Measurements from ENCODE around the gene SLC34A3.

Gene SLC34A3
- total RNA-seq, result 0.13 to 0.94 reads per million in 2 donors

GRCh38 chr9:137230705-137231371 lies at the start of gene SLC34A3:
Gene SLC34A3 (plus strand): TSS chr9:137230901. CDS start chr9:137231703, 802 bp downstream.
- no peak for DNase-seq

- DNase-seq, result no peak
Observed at GRCh38 chr9:137181680-137182079, 49.0 kb upstream of the SLC34A3 start.

- no peak for DNase-seq
Observed at GRCh38 chr9:137182836-137183235, 47.9 kb upstream of the SLC34A3 start.

- DNase-seq, result no peak
Observed at GRCh38 chr9:137183980-137184595, 46.6 kb upstream of the SLC34A3 start.

GRCh38 chr9:137184881-137185660 lies 45.6 kb upstream of the SLC34A3 start:
- no peak for DNase-seq

GRCh38 chr9:137185921-137186320 lies 44.8 kb upstream of the SLC34A3 start:
- DNase-seq, result no peak

GRCh38 chr9:137186385-137186784 lies 44.3 kb upstream of the SLC34A3 start:
- DNase-seq, result no peak

GRCh38 chr9:137187386-137187785 lies 43.3 kb upstream of the SLC34A3 start:
- DNase-seq, result no peak

- DNase-seq, result no peak
Observed at GRCh38 chr9:137188086-137188489, 42.6 kb upstream of the SLC34A3 start.

- peak; percentile 84 to 94 (median 87) for DNase-seq
Observed at GRCh38 chr9:137188490-137189296, 42.0 kb upstream of the SLC34A3 start, which contains the start of the genes ANAPC2 and SSNA1. Gene ANAPC2 (minus strand): TSS chr9:137188560. CDS start chr9:137188532, 28 bp downstream. Gene SSNA1 (plus strand): TSS chr9:137188676. CDS start chr9:137188727, 51 bp downstream.

- no peak for DNase-seq
Observed at GRCh38 chr9:137189297-137190295, 41.1 kb upstream of the SLC34A3 start.

GRCh38 chr9:137190315-137190856 lies 40.3 kb upstream of the SLC34A3 start:
- no peak for DNase-seq

- no peak for DNase-seq
Observed at GRCh38 chr9:137191245-137191644, 39.5 kb upstream of the SLC34A3 start.

- no peak for DNase-seq
Observed at GRCh38 chr9:137191691-137192447, 38.8 kb upstream of the SLC34A3 start.

GRCh38 chr9:137192448-137192780 lies 38.3 kb upstream of the SLC34A3 start:
- no peak for DNase-seq

- no peak for DNase-seq
Observed at GRCh38 chr9:137192859-137193258, 37.8 kb upstream of the SLC34A3 start.

- no peak for DNase-seq
Observed at GRCh38 chr9:137193771-137194170, 36.9 kb upstream of the SLC34A3 start.

- DNase-seq, result no peak
Observed at GRCh38 chr9:137194388-137194787, 36.3 kb upstream of the SLC34A3 start.

- DNase-seq, result no peak
Observed at GRCh38 chr9:137194909-137195308, 35.8 kb upstream of the SLC34A3 start.

- DNase-seq, result no peak
Observed at GRCh38 chr9:137195525-137196220, 35.0 kb upstream of the SLC34A3 start.
